Kidney tubule cell (primary cell): ENCODE data around the gene ZEB2.

ENCODE experiments used
- DNase-seq: peaks from one replicate; pipeline ENCODE4 v3.0.0-alpha.2; 2018; ENCODE audit warnings: low spot score

The ZEB2 gene

DNA sequence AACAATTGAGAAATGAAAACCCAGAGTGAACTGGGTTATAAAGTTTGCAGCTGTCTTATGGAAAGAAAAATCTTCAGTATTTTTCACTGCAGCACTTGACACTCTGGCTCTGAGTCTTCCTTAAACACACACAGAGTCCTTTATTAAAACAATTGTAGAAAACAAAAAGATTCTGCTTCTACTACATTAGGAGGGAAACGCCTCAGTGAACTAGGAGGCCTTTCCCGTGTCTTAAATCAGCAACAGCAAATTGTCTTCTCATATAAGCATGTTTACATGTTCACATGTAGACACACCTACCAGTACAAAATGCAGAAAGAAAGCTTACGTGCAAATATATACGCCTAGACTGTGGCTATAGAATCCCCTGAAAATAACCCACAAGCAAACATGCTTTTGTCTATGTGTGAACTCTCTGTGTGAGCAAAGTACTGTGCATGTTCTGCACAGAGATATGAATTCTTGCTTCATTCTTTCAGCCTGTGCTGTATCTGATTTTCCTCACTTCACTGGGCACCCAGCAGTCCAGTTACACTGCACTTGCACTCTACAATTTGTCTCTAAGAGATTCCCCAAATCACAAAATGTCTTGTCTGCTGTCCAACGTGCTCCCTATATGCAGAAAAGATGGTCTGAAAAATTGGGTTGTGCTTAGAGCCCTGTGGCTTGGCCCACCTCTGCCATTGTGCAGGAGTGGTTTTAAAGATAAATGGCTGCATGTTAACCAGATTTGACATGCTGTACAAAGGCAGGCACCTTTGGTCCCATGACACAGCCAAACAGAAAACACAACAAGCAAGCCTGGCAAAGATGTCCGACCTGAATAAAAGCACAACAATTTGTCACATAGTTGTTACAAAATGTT, 24.5 kb downstream of the ZEB2 start:
- no peak for DNase-seq

DNA sequence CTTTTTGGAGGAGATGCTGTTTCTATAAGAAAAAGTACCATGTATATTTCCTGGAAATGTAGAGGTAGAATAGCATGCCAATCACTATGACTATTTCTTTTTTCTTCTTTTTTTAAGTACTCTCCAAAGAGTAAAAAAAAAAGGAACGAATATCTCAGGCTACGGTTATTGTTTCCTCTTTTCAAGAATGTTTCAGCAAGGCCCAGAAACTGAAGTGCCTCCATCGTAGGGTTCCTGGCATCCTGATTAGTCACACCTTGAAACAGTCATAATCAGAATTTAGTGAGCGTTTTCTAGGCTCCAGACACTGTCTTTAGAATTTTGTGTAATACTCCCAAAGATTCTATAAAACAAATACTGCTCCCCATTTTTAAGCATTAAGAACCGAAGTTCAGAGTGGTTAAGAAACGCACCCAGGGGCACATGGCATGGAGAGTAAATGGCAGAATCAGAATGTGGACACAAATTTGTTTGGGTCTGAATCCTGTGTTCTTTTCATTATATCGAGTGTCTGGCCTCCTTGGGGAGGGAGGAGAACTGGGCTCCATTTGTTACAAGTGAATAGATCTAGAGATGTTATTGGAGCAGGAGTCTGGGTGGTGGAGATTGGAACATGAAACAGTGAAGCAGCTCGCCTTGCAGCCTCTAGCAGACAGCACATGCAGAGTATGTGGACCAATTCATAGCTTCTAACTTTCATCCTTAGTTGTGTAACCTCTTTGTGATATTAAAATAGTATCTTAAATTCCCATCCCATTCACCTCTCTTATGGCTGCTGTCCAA, 26.7 kb downstream of the ZEB2 start:
- DNase-seq: no peak

DNA sequence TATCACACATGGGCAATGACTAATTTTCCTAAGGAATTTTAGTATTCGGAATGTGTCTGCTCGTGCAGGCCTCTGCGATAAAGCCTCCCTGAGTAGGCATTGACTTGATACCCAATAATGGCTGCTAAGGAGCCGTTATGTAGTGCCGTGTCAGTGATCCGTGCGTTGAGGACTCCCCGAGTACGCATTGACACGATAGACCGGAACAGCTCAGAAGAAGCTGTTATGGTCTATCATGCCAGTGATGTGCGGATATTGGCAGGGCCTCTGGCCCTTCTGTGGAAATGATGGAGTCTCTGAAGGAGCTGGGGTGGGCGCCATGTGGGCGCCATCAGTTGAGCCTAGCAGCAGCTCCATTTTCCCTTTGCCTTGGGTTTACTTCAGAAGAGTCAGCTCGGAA, 29.1 kb downstream of the ZEB2 start:
- DNase-seq: no peak

DNA sequence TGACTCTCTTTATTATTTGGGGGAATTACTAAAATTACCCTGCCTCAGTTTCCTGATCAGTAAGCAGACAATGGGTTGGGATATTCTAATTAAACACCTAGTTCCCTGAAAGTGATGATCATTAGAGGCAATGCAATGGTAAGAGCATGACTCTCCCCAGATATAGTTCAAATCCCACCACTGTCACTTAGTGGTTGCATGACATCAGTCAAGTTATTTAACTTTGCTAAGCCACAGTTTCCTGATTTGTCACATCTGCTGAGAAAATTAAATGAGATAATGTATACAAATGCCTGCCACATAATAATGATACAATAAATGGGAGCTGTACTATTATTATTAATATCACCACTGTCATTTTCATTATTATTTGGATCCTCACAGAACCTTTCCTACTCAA, 29.9 kb downstream of the ZEB2 start:
- no peak for DNase-seq

DNA sequence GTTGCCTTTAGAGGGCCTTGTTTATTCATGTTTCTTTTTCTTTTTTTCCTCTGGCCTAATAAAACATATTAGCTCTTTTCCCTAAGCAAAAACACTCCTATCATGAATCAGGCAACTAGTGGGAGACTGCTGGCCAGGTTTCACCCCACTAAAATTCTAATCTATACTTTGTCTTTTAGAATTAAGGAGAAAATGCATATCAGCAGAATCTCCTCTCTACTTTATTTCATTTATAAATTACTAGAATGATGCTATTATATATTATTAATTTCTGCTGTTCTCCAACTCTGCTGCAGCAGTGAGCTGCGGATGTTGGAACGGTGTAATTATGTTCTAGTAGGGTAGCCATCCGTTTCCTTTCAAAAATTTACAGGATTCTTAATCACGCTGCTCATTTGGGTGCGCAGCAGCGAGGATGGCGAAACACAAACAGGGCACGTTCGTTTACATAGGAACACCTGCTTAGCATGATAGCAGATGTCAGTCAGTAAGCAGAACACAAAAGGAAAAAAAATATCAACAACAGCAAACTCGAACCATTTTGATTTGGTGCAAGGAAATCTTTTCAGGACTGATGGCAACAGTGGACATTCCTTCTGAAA, 30.5 kb downstream of the ZEB2 start:
- DNase-seq: peak; percentile 64

DNA sequence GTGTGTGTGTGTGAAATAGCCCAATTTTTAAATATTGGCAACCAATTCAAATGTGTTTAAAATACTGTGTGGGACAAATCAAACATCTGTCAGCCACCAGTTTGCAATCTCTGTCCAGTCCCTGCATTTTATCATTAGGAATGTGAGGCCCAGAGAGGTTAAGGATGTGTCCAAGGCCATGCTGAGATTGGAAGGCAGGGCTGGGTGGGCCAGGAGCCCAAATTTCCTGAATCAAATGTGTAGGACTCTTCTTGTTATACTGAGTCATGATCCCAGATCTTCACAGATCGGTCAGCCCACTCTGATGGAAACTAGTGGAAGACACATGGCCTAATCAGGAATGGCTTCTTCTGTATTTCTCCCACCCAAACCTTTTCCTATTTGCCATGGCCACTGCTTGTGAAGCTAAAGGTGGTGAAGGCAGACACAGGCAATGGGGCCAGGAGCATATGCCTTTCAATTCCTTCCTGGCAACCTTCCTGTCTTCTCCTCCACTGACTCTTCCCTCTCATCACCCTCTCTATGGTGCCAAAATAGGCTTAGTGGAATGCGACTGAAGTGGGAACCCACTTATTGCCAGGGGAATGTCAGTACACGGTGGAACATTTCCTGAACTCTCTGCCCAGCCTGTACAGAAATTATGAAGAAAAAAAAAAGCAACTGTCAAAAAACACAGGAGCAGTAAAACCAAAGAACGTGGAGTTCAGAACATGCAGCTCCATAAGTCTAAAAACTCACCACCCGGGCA, 35.5 kb downstream of the ZEB2 start:
- no peak for DNase-seq

DNA sequence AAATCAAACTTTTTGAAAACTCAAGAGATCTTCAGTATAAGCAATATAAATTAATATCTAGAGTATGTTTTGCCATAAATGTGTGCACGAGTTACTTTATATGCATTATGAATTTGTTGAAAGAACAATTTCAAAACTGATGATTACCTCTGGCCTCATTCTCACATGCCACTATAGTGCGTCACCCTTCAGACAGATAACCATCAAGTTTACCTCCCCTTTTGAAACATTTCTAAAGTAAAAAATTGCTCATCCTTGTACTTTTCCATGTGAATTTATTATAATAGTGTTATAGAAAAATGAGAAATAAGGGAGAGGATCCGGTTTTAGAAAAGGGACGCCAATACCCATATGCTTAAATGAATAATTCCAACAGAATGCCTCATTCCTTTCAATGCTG, 38.3 kb downstream of the ZEB2 start:
- no peak for DNase-seq

DNA sequence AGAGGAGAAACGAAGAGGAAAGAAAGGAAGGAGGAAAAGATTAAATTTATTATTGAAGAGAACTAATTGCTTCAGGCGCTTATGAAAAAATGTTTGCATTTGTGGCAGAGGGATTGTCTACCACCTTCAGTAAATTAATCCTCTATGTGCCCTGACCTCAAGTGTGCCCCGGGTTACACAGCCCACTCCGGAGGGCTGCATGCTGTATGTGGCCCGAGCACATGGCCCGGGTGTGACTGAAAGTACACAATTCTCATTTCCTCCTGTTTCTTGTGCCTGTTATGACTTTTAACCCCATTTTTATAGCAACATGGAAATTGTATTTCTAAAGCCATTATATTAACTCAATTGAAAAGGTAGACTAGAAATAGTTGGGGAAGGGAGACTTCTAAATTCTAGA, 38.8 kb downstream of the ZEB2 start:
- no peak for DNase-seq

DNA sequence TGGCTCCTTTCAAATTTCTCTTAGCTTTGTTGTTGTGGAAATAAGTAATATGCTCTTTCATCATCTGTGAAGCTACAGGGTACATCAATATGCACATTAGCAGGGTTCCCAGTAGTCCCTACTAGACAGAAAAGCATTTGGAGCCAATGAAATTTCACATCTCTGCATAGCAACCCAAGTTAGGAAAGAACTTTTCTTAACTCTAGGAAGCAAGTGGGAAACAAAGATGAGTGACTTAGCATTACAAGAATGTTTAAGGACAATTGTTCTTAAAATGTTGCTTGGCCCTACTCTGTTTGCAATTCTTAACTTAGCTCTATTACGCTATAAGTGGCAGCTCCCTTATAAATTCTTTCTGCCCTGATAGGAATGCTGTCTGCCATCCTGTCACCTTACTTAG, 39.6 kb downstream of the ZEB2 start:
- no peak for DNase-seq

DNA sequence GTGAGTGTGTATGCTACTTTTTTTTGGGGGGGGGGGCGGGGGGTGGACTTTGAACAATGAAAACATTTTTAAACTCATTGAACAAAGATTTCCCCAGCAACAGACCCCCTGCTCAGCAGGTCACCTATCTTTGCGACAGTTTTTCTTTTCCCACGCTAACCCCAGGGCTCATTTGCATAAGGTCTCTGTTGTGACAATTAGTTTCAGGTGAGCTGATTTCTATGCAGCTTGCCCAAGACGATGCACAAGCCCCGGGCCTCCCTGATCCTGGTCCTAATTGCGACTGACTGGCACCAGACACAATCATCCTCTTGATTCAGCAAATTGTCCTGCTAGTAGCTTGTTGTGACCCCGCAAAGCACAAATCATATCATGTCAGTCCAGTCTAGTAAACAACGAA, 40.3 kb downstream of the ZEB2 start:
- no peak for DNase-seq

DNA sequence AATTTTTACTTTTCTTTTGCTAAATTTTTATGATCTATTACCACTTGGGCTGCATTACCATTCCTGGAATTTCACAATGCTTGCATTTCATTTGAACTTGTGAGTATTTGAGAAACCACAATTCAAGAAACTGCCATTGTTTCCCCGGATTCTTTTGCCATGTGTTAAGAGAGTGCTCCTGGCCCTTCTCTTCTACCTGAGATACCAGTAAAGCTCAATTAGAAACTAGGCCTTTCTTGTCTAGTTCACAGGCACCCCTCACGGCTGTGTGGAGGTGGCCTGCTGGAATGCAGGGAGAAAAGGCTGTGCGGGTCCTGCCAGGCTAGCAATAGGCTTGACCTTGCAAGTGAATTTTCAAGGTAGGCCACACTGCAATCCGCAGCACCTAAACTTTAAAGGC, 40.8 kb downstream of the ZEB2 start:
- peak; percentile 59 for DNase-seq

DNA sequence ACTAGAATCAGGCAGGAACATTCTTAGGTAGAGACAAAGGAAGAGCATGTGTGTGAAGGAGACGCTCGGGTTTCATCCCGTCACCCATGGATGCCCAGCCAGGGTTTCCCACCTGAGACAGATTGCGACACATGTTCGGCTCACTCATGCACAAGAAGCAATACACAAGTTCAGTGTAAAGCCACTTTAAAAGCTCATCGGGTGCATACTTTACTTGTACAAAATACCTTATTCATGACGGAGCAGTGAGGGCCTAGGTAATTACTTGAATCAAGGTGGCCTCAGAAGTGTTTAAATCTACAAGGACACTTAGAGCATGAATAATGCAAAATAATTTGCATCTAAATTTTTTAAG, 42.0 kb downstream of the ZEB2 start:
- DNase-seq: peak; percentile 85

DNA sequence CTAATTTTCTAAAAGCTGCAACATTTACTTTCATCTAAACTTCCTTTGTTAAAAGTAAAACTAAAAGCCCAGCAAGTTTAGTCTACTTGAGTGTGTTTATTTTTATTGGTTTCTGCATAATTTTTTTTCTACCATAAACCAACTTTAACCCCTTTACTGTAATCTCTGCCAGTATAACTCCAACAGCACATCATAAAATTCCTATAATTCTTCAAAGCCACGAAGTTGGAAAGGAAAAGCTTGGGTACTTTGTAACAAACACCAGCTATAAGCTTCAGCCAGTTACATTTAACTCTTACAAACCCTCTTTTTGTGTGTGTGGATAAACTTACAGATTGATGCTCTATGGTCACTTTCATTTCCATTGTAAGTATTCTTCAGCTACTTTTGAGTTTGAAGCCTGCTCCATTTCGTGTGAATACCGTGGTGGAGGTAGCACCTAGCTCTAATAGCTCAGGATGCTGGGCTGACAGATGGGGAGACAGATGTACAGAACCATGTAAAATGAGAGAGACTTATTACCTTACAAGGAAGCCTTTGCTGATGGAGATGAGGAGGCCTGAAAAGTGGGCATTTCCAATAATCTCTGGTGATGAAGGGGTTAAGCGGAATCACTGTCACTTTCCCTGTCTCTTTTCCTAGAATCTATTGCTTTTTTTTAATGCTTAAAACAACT, 42.5 kb downstream of the ZEB2 start:
- no peak for DNase-seq

DNA sequence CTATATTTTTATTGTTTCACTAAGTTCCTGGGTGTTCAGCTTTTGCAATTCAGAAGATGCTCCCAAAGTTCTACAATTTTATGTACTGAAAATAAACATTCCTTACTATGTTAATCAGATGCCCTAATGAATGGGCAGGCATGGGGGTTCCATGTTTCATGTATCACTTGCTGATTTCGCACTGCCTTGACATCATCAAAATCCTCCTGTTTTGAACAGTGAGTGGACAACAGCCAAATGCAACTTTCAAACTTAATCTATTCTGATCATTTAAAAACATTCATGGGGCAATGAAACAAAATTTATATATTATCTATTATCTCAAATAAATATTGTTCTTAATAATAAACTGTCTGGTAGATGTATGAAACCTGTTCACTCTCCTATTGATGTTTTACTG, 43.2 kb downstream of the ZEB2 start:
- no peak for DNase-seq

DNA sequence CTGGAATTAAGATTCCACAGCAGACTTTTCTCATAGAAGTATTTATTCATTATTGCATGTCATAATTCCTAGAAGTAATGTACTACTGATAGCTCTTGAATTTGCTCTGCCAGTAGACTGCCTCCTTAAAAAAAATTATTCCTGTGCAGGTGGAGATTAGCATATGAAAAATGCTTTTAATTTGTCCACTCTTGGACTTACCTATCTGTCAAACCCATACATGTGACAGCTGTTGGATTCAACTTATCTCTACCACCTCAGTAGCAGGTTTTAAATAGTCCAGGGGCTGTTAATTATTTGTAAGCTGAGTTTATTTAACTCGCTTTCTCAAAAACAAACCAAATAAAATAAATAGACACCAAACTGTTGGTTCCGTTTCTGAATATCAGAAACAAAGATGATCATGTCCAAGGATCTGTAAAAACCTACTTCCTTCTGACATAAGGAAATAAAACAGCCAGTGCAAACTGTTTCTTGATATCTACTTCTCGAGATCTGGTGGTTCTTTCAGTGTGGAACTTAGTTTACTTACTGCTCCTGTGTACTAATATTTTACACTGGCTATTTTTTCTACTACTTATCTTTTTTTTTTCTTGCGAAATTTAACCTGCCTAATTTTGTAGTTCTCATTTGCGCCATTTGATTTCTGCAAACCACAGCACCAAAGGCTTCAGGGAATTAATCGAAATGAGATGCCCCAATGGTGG, 44.2 kb downstream of the ZEB2 start:
- DNase-seq: no peak

DNA sequence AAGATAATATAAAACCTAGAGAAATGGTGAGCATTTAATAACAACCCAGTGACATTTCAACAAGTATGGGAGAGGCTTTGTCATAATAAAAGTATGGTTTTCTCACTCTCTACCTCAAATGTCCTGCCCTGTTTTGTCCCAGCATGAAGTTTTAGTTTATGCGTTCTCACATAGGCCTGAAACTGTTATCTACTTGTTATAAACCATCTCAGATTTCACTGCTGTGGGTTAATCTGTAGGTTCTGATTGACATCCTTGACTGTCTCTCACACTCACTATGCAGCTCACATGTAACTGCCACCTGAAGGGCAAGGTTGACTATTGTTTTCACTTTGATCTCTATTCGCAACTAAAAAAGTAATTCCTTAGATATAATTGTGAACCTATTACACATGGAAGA, 44.9 kb downstream of the ZEB2 start:
- DNase-seq: no peak

DNA sequence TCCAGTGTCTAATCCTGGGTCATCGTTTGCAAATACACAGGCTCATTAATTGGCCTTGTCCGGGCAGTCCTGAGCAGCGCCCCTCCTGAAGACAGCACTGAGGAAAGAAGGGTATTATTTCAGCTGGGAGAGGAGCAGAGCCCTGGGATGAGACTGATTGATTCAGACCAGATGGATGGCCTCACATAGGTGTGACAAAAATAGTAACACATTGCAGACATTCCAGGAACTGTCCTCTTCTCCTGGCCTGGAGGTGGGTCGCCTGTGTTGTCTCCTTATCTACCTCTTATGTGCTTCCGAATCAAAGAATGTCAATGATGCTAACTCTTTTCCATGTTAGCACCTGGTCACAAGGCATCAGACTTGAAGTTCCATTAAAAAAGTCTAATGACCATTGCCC, 45.9 kb downstream of the ZEB2 start:
- no peak for DNase-seq

DNA sequence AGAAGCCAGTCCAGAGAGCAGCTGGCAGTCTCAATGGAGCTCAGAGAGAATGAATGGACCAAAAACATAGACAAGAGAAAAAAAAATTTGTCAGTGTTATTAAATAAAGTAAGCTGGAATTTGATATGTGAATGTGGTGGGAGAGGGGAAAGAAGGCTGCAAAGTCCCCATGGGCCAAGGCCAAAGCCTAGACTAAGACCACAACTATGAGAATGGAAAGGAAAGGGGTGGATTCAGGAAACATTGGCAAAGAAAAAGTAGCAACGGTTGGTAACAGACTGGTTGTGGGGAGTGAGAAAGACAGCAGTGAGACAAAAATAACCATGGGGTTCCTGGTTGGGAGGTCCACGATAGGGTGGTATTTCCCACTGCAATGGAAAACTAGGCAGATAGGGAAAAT, 47.0 kb downstream of the ZEB2 start:
- no peak for DNase-seq

DNA sequence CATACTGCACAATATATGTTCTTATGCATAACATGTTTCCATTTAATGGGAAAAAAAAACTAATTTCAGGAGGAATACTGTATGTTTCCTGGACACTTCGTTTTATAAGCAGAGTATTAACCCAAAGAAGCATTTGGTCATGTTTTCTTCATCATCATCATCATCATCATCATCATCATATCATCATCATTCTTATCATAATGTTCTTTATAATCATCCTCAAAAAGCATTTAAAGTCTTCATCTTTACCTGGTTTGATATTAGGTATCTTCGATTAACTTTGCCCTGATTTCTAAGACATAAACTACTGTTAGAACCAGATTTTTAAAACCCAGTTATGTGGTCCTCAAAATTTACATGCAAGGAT, 47.9 kb downstream of the ZEB2 start:
- no peak for DNase-seq

DNA sequence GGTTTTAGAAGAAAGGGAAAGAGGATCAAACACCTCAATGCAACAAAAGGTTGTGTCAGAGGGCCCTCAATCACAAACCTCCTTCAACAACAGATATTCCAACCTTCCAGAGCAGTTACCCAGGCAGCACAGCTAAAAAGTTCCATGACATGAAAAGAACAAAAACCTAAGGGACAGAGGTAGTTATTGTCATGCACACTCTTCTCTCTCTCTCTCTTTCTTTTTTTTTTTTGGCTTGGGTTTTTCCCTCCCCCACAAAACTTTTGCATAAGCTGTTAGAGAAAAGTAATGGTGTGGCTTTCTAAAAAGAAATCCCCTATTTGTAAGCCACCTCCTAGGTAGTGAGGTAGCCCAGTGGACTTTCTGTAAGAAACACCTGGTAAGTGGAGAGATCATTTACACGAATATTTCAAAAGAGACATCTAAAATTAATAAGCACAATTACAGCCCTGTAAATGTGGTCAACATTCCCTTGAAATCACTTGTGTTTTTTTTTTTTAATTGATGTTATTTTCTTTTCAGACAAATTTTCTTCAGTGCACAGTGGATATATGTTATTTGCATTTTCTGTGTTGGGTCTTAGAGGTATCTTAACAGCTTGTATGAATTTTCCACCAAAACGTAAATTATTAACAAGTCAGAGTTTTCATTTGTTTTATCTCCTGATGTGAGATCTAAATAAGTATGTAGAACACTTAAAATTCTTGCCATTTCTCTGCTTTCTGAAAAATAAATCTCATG, 48.4 kb downstream of the ZEB2 start:
- no peak for DNase-seq

DNA sequence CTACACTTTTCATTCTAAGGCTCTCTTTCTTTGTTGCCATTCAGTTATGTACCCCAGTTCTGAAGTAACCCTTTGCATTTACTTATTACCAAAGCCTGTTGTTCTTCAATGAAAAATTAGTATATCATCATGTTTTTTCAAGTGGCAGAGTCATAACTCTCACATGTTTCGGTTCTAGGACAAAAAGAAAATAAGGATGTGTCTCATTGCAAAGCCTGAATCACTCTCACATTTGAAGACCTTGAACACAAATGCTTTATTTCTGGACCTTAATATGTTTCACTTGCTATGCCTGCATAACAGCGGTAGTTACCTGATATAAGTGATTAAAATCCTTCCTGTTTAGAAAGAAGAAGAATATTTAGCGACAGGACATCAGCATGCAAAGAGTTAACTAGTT, 49.1 kb downstream of the ZEB2 start:
- DNase-seq: no peak
